H1 (cell line): ENCODE data around the gene CST9L.

ENCODE experiments used
- CEBPB ChIP-seq: IDR thresholded peaks from 2 replicates; pipeline ENCODE4 v1.6.1; 2012; ENCODE audit warnings: low read depth, low read length
- EP300 ChIP-seq, 2 experiments: IDR thresholded peaks; 1 replicate in 1 of 2; 2 replicates in 1 of 2; pipeline ENCODE4 v1.6.1; 2011 to 2012; ENCODE audit warnings: low read depth in 2 of 2, low read length in 2 of 2, mild to moderate bottlenecking in 2 of 2, borderline replicate concordance in 1 of 2, inconsistent platforms in 1 of 2, moderate library complexity in 1 of 2
- POLR2A ChIP-seq, 2 experiments: IDR thresholded peaks; 1 replicate in 1 of 2; 2 replicates in 1 of 2; pipeline ENCODE4 v1.6.1; 2011; ENCODE audit warnings: low read depth in 2 of 2, low read length in 2 of 2, mild to moderate bottlenecking in 2 of 2; ENCODE audit errors: control extremely low read depth in 1 of 2
- TAF7 ChIP-seq: optimal IDR thresholded peaks from 2 replicates; pipeline ENCODE3; 2011; ENCODE audit warnings: low read depth, mild to moderate bottlenecking, inconsistent platforms, low read length, moderate library complexity, borderline replicate concordance

DNA sequence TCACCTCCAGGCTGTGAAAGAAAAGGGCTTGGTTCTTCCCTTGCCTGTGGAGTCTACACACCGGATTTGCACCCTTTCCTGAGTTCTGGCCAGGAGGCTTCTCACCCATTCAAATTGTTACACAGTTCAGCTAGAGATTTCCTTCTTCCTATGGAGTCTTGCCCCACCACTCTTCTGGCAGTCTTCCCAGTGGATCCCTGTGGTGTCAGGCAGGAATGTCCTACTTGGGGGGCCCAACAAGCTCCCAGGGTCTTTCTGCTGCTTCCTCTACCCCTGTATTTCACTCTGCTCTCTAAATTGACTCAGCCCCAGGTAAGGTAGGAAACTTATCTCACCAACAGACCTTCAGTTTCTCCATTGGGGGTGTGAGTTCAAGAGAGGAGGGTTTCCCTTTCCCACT lies 14.0 kb upstream of the CST9L start:
- TF ChIP-seq CEBPB, result no peak
- TF ChIP-seq POLR2A (IDR thresholded peaks at IDR 0.05; ENCODE audit: control extremely low read depth in 1 of 2, low read depth in 2 of 2, low read length in 2 of 2), result no peak
- no peak for TF ChIP-seq TAF7
- TF ChIP-seq EP300 (IDR thresholded peaks at IDR 0.05; ENCODE audit: borderline replicate concordance in 1 of 2, low read depth in 2 of 2, low read length in 2 of 2), result no peak
